ENCODE measurements around the gene HUS1.
"Not testable (repeated sequence)": the region's sequence is repeated elsewhere in the genome, so short reads cannot be mapped to it uniquely, and the experiment has no call there.

HUS1 gene

DNA sequence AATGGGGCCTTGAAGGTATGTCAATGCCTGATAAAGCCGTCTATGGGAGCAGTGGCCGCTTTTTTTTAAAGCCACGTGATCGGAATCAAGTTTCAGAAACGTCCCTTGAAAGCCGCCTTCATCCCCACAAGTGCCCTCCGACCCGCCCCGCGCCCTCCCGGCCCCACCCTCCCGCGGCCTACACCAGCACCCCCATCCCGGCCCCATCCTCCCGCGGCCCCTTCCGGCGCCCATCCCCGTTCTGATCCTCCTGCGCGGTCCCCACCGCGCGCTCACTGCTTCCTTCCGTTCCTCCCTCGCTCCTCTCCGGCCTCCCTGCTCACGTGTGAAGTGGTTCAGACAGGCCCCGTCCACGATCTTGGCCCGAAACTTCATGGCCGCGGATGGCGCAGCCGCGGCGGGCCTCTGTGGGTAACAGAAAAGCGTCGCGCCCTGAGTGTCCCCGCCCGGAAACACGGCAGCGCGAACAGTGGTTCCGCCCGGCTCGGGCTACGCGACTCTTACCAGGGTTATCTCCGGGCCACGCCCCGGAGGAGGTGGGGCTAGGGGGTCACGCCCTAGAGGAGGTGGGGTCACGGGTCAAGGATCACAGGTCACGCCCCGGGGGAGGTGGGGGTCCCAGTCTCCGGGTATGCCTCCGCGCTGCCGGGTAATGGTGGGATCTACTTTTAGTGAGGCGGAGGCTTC is at the start of gene HUS1:
TSS of gene HUS1 (minus strand) at position 471 of the 687 bp plus-strand sequence. CDS start at position 375, 96 bp downstream.
- no peak for FAIRE-seq

GRCh38 chr7:48028938-48029337 is 49.5 kb upstream of the HUS1 start, which contains the start of gene SUN3:
TSS of gene SUN3 (minus strand) at chr7:48029107. CDS start at chr7:48028938, 169 bp downstream.
- FAIRE-seq: no peak

- no peak for FAIRE-seq
Measured at GRCh38 chr7:48025624-48026023, 46.2 kb upstream of the HUS1 start.

- no peak for FAIRE-seq
Measured at GRCh38 chr7:48017674-48018073, 38.3 kb upstream of the HUS1 start.

DNA sequence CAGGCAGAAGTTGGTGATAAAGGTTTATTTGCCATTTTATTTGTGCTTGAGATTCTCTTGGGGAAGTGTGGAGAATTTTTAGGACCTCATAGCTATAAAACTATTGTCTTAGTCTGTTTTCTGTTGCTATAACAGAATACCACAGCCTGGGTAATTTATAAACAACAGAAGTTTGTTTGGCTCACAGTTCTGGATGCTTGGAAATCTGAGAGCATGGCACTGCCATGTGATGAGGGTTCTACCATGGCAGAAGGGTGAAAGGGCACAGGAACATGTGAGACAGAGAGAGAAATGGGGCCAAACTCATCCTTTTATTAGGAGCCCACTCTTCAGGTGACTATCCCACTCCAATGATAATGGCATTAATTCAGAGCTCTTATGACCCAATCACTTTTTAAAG is 37.2 kb upstream of the HUS1 start:
- no peak for FAIRE-seq

DNA sequence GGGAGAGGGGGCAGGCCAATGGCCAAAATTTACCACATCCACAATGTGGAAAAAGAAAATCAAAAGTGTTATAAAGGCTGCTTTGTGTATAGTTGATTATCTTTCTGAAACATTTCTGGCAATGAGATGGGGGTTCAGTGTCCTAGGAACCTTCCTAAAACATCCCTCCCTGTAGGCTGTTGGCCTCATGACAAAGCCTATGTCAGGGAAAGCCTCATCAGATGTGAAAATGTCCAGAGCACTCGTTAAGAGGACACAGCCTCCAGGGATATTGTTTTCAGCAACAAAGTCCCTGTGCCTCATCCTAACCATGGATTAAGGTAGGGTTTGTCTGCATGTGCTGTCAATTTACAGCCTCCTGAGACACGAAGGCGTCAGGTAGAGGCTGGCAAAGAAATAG is 32.5 kb upstream of the HUS1 start:
- no peak for FAIRE-seq

DNA sequence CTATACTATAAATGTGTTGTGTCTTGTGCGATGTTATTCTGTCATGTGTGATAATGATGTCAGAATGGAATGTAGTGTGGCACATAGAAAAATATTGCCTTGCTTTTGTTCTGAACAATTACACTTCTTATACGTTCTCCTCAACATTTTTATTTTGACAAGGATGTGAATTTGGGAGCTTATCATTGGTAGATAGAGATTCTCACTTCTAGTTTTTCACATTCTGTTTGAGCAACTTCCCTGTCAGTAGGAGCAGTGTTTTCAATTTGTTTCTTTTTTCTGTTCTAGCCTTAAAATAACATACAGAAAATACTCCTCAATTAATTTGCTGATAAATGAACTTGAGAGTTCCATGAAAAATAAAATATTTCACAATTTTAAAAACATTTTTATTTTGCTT is 31.9 kb upstream of the HUS1 start:
- FAIRE-seq: no peak

DNA sequence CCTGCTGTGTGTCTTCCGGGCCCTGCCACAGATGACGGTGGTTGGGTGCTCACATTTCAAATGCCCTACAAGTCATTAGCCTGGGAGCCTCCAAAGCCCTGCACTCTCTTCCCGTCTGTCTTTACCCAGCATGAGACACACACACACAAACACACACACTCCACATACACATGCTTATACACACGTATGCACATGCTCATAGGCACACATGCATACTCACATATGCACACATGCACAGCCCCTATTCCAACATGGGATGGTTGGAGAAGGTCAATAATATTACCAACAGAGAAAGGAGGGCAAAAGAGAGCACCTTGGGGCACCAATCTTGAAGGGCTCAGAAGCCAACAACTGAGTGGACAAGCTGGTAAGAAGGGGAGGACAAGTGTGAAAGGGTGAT is 30.5 kb upstream of the HUS1 start:
- FAIRE-seq: no peak

DNA sequence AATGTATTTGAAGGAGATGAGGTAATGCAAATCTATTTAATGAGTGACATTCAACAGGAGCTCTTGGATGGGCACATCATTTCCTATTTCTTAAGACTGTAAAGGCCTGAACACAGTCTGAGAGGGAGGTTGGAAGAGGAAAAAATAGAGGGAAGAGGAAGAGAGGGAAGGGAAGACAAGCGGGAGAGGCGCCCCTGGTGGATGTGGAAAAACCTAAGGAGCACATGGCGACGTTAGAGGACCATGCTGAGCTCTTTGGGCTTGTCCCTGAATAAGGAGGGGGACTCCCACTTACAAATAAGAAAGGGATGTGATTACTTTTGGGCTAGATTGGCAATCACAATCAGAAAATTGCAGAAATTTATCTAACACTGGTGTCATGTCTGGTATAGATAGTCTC is 29.8 kb upstream of the HUS1 start:
- FAIRE-seq: no peak

DNA sequence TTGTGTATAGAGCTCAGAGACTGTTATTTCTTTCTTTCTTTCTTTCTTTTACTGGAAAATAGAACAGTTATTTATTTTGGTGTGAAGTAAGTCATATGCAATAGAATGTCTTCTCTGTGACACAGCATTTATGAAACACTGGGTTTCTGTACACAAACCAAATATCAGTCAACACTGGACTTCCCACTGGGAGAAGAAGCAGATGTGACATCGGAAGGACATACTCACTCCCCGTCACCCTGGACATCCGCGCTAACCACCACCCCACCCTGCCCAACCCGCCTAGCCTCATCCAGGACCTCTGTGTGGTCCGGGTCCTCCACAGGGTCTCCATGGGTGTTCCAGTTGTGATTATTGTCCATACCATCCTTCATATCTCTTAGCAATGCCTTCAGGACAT is 27.5 kb upstream of the HUS1 start:
- no peak for FAIRE-seq

GRCh38 chr7:48004638-48005037 is 25.2 kb upstream of the HUS1 start:
- no peak for FAIRE-seq

- FAIRE-seq: no peak
Measured at GRCh38 chr7:48004032-48004431, 24.6 kb upstream of the HUS1 start.

DNA sequence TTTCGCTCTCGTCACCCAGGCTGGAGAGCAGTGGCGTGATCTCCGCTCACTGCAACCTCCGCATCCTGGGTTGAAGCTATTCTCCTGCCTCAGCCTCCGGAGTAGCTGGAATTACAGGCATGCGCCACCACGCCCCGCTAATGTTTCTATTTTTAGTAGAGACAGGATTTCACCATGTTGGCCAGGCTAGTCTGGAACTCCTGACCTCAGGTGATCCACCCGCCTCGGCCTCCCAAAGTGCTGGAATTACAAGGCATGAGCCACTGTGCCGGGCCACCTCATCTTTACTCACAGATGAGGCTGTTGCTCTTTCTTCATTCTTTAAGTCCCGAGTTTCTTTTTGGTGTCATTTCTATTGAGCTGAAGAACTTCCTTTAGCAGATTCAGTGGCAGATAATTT is 20.7 kb upstream of the HUS1 start:
- FAIRE-seq: not testable (repeated sequence)

DNA sequence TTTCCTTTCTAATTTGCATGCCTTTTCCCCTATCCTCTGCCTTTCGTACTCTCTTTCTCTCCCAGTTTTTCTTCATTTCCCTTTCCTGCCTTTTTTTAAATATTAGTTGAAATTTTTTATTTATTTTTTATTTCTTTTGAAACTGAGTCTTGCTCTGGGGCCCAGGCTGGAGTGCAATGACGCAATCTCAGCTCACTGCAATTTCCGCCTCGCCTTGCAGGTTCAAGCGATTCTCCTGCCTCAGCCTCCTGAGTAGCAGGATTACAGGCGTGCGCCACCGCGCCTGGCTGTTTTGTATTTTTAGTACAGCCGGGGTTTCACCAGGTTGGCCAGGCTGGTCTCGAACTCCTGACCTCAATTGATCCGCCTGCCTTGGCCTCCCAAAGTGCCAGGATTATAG is 20.0 kb upstream of the HUS1 start:
- FAIRE-seq: no peak

- FAIRE-seq: no peak
Measured at GRCh38 chr7:47992446-47992845, 13.0 kb upstream of the HUS1 start.

DNA sequence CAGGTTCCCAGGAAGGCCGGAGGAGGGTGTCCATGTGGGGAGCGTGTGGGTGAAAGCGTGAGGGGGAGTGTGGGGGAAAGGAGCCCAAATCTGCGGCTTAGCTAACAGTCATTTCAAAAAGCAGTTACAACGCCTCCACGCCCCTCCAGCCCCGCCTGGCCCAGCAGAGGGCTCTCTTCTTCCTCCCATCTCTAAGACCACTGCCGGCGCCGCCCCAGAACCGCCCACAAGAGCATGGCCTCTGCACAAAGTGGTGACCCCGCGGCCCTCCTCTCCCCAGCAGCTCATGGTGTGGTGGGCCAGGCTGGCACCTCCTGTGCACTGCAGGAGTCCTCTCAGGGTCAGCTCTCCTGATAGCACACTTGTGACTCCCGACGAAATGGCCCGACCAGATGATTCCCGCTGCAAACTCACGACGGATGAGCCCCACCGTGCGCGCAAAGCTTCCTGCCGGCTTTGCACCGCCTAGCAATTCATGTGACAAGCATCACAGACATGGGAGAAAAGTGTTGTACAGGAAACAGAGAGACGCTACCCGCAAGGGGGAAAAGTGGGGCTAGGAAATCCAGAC is 12.4 kb upstream of the HUS1 start:
- FAIRE-seq: no peak

- no peak for FAIRE-seq
Measured at GRCh38 chr7:47991270-47991669, 11.9 kb upstream of the HUS1 start.

DNA sequence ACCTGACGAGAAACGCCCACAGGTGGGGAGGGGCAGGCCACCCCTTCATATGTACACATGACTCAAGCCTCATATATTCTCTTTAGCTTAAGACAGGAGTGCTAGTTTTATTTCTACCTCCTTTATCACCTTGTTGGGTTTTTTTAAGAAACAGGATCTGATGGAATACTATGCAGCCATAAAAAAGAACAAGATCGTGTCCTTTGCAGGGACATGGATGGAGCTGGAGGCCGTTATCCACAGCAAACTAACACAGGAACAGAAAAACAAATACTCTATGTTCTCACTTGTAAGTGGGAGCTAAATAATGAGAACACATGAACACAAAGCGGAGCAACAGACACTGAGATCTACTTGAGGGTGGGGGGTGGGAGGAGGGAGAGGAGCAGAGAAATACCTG is 11.2 kb upstream of the HUS1 start:
- no peak for FAIRE-seq

GRCh38 chr7:47989607-47990400 is 10.4 kb upstream of the HUS1 start:
- not testable (repeated sequence) for FAIRE-seq

DNA sequence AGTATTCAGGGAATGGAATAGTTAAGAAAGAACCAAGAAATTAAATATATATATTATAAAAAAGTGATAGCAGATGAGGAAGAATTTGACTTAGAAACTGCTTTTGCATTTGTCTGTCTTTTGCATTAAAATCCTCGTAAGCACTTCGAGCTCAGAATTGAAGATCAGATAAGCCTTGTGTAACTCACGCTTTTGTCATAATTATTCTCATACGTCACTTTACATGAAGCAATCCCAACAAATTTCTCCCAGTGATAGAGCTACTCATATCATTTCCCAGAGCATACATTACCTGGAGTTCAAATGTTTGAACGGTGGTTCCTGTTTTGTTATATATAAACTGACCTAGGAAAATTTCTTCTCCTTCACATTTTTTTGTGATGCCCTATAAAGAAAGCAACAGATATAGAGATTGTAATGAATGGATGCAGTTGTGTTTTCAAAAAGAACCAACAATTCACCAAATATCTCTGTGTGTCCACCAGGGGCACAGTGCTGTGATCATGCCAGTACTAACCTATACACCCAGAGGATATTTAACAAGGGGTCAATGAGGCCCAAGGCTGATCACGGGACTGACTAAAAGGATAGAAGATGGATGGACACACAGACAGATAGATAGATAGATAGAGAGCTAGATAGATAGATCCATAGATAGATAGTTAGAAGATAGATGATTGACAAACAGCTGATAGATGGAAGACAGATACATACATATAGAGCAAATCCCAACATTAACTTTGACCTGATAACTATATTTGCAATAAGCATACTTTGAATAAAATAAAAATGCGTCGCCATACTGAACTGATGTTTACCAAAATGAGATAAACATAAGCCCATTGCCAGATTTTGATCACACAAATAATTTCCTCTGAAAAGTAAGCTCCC is 9.3 kb upstream of the HUS1 start:
- no peak for FAIRE-seq

DNA sequence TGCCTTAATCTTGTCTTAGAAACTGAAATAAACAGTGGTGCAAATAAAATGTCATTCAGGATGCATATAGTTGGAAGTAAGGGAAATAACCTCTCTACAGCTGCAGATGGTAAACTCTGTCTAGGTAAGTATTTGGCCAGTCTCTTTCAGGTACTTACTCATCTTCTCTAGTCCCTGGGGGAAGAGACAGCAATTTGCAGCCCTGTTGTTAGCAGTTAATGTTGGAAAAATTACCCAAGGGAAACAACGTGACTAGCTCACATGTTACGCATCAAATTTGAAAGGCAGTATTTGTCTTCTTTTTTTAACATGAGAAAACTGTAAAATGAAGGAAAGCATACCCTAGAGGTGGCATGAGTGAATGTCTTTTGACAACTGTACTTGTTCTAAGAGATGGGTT is 3.2 kb upstream of the HUS1 start:
- no peak for FAIRE-seq

- FAIRE-seq: not testable (repeated sequence)
Measured at GRCh38 chr7:47980648-47981047, 1.2 kb upstream of the HUS1 start.

DNA sequence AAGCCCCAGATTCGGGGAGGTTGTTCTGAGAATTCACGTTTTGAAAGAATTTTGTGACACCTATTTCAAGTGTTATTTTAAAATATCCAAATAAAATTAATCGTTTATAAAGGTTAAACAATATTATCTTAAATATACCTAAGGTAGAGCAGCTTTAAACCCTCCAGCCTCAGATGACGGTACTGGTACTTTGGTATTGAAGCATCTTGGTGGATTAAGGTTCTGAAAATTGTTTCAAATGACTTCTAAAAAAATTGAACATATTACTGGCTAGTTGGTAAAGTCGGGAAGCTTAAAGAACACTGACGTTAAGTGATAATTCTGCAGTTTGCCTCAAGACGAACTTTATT is 392 bp upstream of the HUS1 start:
- no peak for FAIRE-seq
